ENCODE measurements around the gene PRR5. TPM values are rescaled to one million over a fixed set of nuclear protein-coding genes. Genes with fewer than 3 reads are reported as not detected.

Gene PRR5
- total RNA-seq, 1 experiment from 2014 or later = 2.1 TPM

- DNase-seq (ENCODE audit: low read depth) = no peak
These were observed 12.8 kb downstream of the PRR5 start for GRCh38 chr22:44714703-44715350.

GRCh38 chr22:44718418-44718817 is 16.4 kb downstream of the PRR5 start:
- DNase-seq (ENCODE audit: low read depth) = no peak

- DNase-seq (ENCODE audit: low read depth) = no peak
These were observed 17.8 kb downstream of the PRR5 start for GRCh38 chr22:44719586-44720368.

- DNase-seq (ENCODE audit: low read depth) = peak; percentile 39
These were observed 19.2 kb downstream of the PRR5 start for GRCh38 chr22:44721213-44721612.

- DNase-seq (ENCODE audit: low read depth) = no peak
These were observed 20.6 kb downstream of the PRR5 start for GRCh38 chr22:44722611-44723010.

- peak; percentile 41 for DNase-seq (ENCODE audit: low read depth)
These were observed 21.8 kb downstream of the PRR5 start for GRCh38 chr22:44723801-44724200.

GRCh38 chr22:44724416-44724815 is 22.4 kb downstream of the PRR5 start:
- DNase-seq (ENCODE audit: low read depth) = no peak

- no peak for DNase-seq (ENCODE audit: low read depth)
These were observed 22.9 kb downstream of the PRR5 start for GRCh38 chr22:44724859-44725258.

- DNase-seq (ENCODE audit: low read depth) = no peak
These were observed 24.4 kb downstream of the PRR5 start for GRCh38 chr22:44726439-44726838.

- DNase-seq (ENCODE audit: low read depth) = no peak
These were observed 25.1 kb downstream of the PRR5 start for GRCh38 chr22:44727148-44727547.

- no peak for DNase-seq (ENCODE audit: low read depth)
These were observed 25.7 kb downstream of the PRR5 start for GRCh38 chr22:44727709-44728108.

- DNase-seq (ENCODE audit: low read depth) = no peak
These were observed 26.8 kb downstream of the PRR5 start for GRCh38 chr22:44728761-44729324.

GRCh38 chr22:44729391-44730021 is 27.5 kb downstream of the PRR5 start:
- DNase-seq (ENCODE audit: low read depth) = no peak

- no peak for DNase-seq (ENCODE audit: low read depth)
These were observed 28.0 kb downstream of the PRR5 start for GRCh38 chr22:44730022-44730393.

- DNase-seq (ENCODE audit: low read depth) = no peak
These were observed 28.7 kb downstream of the PRR5 start for GRCh38 chr22:44730490-44731356.

GRCh38 chr22:44731357-44731970 is 29.5 kb downstream of the PRR5 start:
- DNase-seq (ENCODE audit: low read depth) = no peak

- no peak for DNase-seq (ENCODE audit: low read depth)
These were observed 30.1 kb downstream of the PRR5 start for GRCh38 chr22:44732017-44732561.

GRCh38 chr22:44732661-44733060 is 30.7 kb downstream of the PRR5 start:
- no peak for DNase-seq (ENCODE audit: low read depth)

GRCh38 chr22:44733426-44734106 is 31.6 kb downstream of the PRR5 start:
- DNase-seq (ENCODE audit: low read depth) = no peak

GRCh38 chr22:44734278-44734677 is 32.3 kb downstream of the PRR5 start:
- no peak for DNase-seq (ENCODE audit: low read depth)

Measured in Daoy (cell line).